Neural cell (in vitro differentiated cells): ENCODE measurements around the gene HSPB6.

Source experiments
- CTCF ChIP-seq: fragments of 450-650 bp; IDR thresholded peaks from 2 replicates; pipeline ENCODE4 v1.5.1; 2014; ENCODE audit warnings: antibody characterized with exemption, mild to moderate bottlenecking, moderate library complexity; ENCODE audit not compliant: poor library complexity, severe bottlenecking
- EP300 ChIP-seq: fragments of 450-650 bp; conservative IDR thresholded peaks from 2 replicates; pipeline ENCODE4 v1.6.1; 2014; ENCODE audit warnings: antibody characterized with exemption, mild to moderate bottlenecking, moderate library complexity; ENCODE audit not compliant: poor library complexity, severe bottlenecking
- EZH2 ChIP-seq: fragments of 200-600, 300-800 bp; shearing (Covaris generic), sonication (generic); IDR thresholded peaks from 2 replicates; pipeline ENCODE4 v1.6.1; 2014; ENCODE audit warnings: antibody characterized with exemption, low read length, borderline replicate concordance, mild to moderate bottlenecking; ENCODE audit not compliant: insufficient read depth, poor library complexity, severe bottlenecking
- MXI1 ChIP-seq: fragments of 450-650 bp; conservative IDR thresholded peaks from 2 replicates; pipeline ENCODE4 v1.6.1; 2014; ENCODE audit warnings: antibody characterized with exemption, mild to moderate bottlenecking; ENCODE audit not compliant: poor library complexity, severe bottlenecking
- POLR2AphosphoS5 ChIP-seq: IDR thresholded peaks from 2 replicates; pipeline ENCODE4 v1.6.1; 2012
- RAD21 ChIP-seq: fragments of 450-650 bp; conservative IDR thresholded peaks from 2 replicates; pipeline ENCODE4 v1.6.1; 2014; ENCODE audit warnings: antibody characterized with exemption, mild to moderate bottlenecking, moderate library complexity
- REST ChIP-seq: IDR thresholded peaks from 2 replicates; pipeline ENCODE4 v1.6.1; 2012; ENCODE audit warnings: borderline replicate concordance
- SMC3 ChIP-seq: fragments of 450-650 bp; conservative IDR thresholded peaks from 2 replicates; pipeline ENCODE4 v1.6.1; 2014; ENCODE audit warnings: antibody characterized with exemption, mild to moderate bottlenecking, moderate library complexity; ENCODE audit not compliant: poor library complexity
- TAF1 ChIP-seq: IDR thresholded peaks from 2 replicates; pipeline ENCODE4 v1.6.1; 2012; ENCODE audit warnings: low read depth

- no peak for TF ChIP-seq REST
- no peak for TF ChIP-seq EP300
- no peak for TF ChIP-seq CTCF
- TF ChIP-seq POLR2AphosphoS5, result no peak
- no peak for TF ChIP-seq TAF1
- TF ChIP-seq EZH2, result no peak
- no peak for TF ChIP-seq SMC3
- no peak for TF ChIP-seq RAD21
- TF ChIP-seq MXI1, result no peak
These were observed 33.2 kb downstream of the HSPB6 start for GRCh38 chr19:35723671-35724070.
